H9 (cell line): ENCODE measurements around the gene PTOV1. TPM values are rescaled to one million over a fixed set of nuclear protein-coding genes. Genes with fewer than 3 reads are reported as not detected.

Source experiments
- DNase-seq: peaks from one replicate; pipeline ENCODE4 v3.0.0-alpha.2; 2017
- H2AFZ ChIP-seq: one replicate; pipeline ENCODE4 v1.6.1; 2013; ENCODE audit warnings: mild to moderate bottlenecking, low read length, control low read depth, moderate library complexity
- H2AK5ac ChIP-seq: 2 replicates; pipeline ENCODE4 v1.6.1; 2013; ENCODE audit warnings: low read length, control low read depth, mixed read lengths; ENCODE audit not compliant: insufficient read length
- H2BK120ac ChIP-seq: one replicate; pipeline ENCODE4 v1.6.1; 2013; ENCODE audit warnings: low read depth, mild to moderate bottlenecking, low read length, control low read depth, inconsistent platforms; ENCODE audit not compliant: poor library complexity, severe bottlenecking
- H2BK12ac ChIP-seq: 2 replicates; pipeline ENCODE4 v1.6.1; 2013; ENCODE audit warnings: low read length, control low read depth, mixed read lengths, low read depth; ENCODE audit not compliant: insufficient read length
- H2BK15ac ChIP-seq: 2 replicates; pipeline ENCODE4 v1.6.1; 2013; ENCODE audit warnings: low read depth, low read length, control low read depth
- H2BK20ac ChIP-seq: one replicate; pipeline ENCODE4 v1.6.1; 2013; ENCODE audit warnings: low read depth, mild to moderate bottlenecking, low read length, control low read depth, inconsistent platforms; ENCODE audit not compliant: poor library complexity, severe bottlenecking
- H2BK5ac ChIP-seq: 2 replicates; pipeline ENCODE4 v1.6.1; 2013; ENCODE audit warnings: low read length, control low read depth, mixed read lengths; ENCODE audit not compliant: insufficient read length
- H3K14ac ChIP-seq: 2 replicates; pipeline ENCODE4 v1.6.1; 2013; ENCODE audit warnings: low read length, control low read depth; ENCODE audit not compliant: insufficient read depth
- H3K18ac ChIP-seq: 2 replicates; pipeline ENCODE4 v1.6.1; 2013; ENCODE audit warnings: low read depth, mild to moderate bottlenecking, mixed read lengths, low read length, control low read depth; ENCODE audit not compliant: insufficient read length
- H3K23ac ChIP-seq: 2 replicates; pipeline ENCODE4 v1.6.1; 2013; ENCODE audit warnings: low read length, control low read depth, mixed read lengths, low read depth; ENCODE audit not compliant: insufficient read length
- H3K23me2 ChIP-seq: 2 replicates; pipeline ENCODE4 v1.6.1; 2013; ENCODE audit warnings: low read depth, mild to moderate bottlenecking, mixed read lengths, low read length, control low read depth; ENCODE audit not compliant: insufficient read length, poor library complexity, severe bottlenecking
- H3K27ac ChIP-seq: 2 replicates; pipeline ENCODE4 v1.5.1; 2013; ENCODE audit warnings: low read length, control low read depth, mixed read lengths, low read depth; ENCODE audit not compliant: insufficient read length
- H3K27me3 ChIP-seq: 2 replicates; pipeline ENCODE4 v1.6.1; 2013; ENCODE audit warnings: low read length, control low read depth, inconsistent platforms; ENCODE audit not compliant: insufficient read depth
- H3K4ac ChIP-seq: 2 replicates; pipeline ENCODE4 v1.6.1; 2013; ENCODE audit warnings: low read depth, mild to moderate bottlenecking, control low read depth, inconsistent platforms, low read length, moderate library complexity
- H3K4me1 ChIP-seq: 2 replicates; pipeline ENCODE4 v1.6.1; 2013; ENCODE audit warnings: low read length, control low read depth, inconsistent platforms; ENCODE audit not compliant: insufficient read depth
- H3K4me2 ChIP-seq: 2 replicates; pipeline ENCODE4 v1.6.1; 2013; ENCODE audit warnings: low read length, control low read depth, mixed read lengths; ENCODE audit not compliant: insufficient read length, insufficient read depth
- H3K56ac ChIP-seq: 2 replicates; pipeline ENCODE4 v1.6.1; 2013; ENCODE audit warnings: low read depth, mild to moderate bottlenecking, mixed read lengths, low read length, control low read depth; ENCODE audit not compliant: insufficient read length
- H3K79me1 ChIP-seq: 2 replicates; pipeline ENCODE4 v1.6.1; 2013; ENCODE audit warnings: low read depth, mild to moderate bottlenecking, moderate library complexity, low read length, control low read depth, inconsistent platforms; ENCODE audit not compliant: insufficient read depth, poor library complexity, severe bottlenecking
- H3K79me2 ChIP-seq: 2 replicates; pipeline ENCODE4 v1.6.1; 2013; ENCODE audit warnings: low read length, control low read depth, inconsistent platforms; ENCODE audit not compliant: insufficient read depth
- H3K9ac ChIP-seq: 2 replicates; pipeline ENCODE4 v1.6.1; 2013; ENCODE audit warnings: low read length, control low read depth, mixed read lengths; ENCODE audit not compliant: insufficient read length; ENCODE audit errors: extremely low read depth
- H3K9me3 ChIP-seq: one replicate; pipeline ENCODE4 v1.6.1; 2013; ENCODE audit warnings: low read depth, low read length, inconsistent platforms; ENCODE audit not compliant: control insufficient read depth
- H3T11ph ChIP-seq: one replicate; pipeline ENCODE4 v1.6.1; 2013; ENCODE audit warnings: mild to moderate bottlenecking, low read length, control low read depth, inconsistent platforms
- H4K20me1 ChIP-seq: one replicate; pipeline ENCODE4 v1.6.1; 2013; ENCODE audit not compliant: control insufficient read depth, insufficient read length, insufficient read depth
- H4K5ac ChIP-seq: 2 replicates; pipeline ENCODE4 v1.6.1; 2013; ENCODE audit warnings: low read depth, mild to moderate bottlenecking, mixed read lengths, low read length, control low read depth; ENCODE audit not compliant: insufficient read length
- H4K8ac ChIP-seq: replicated peaks from 2 replicates; pipeline ENCODE4 v1.6.1; 2013; ENCODE audit warnings: low read length, control low read depth, mixed read lengths, low read depth; ENCODE audit not compliant: insufficient read length
- H4K91ac ChIP-seq: 2 replicates; pipeline ENCODE4 v1.6.1; 2013; ENCODE audit warnings: low read depth, mild to moderate bottlenecking, moderate library complexity, mixed read lengths, low read length, control low read depth; ENCODE audit not compliant: insufficient read length
- H3K27ac Mint-ChIP-seq, 3 experiments: 2 replicates in 2 of 3; 3 replicates in 1 of 3; pipeline ENCODE4 v1.8.0; 2020 to 2021; ENCODE audit warnings: mixed read lengths in 3 of 3, mild to moderate bottlenecking in 1 of 3, moderate library complexity in 1 of 3
- H3K27me3 Mint-ChIP-seq: 2 replicates; pipeline ENCODE4 v1.8.0; 2021; ENCODE audit warnings: low read depth, mild to moderate bottlenecking, moderate library complexity, mixed read lengths
- H3K36me3 Mint-ChIP-seq, 3 experiments: 2 replicates in 2 of 3; 3 replicates in 1 of 3; pipeline ENCODE4 v1.8.0; 2020 to 2021; ENCODE audit warnings: low read depth in 3 of 3, mixed read lengths in 3 of 3; ENCODE audit not compliant: insufficient read depth in 1 of 3
- H3K4me1 Mint-ChIP-seq, 2 experiments: 2 replicates each; pipeline ENCODE4 v1.8.0; 2020; ENCODE audit warnings: mixed read lengths in 2 of 2
- H3K4me3 Mint-ChIP-seq, 2 experiments: 2 replicates in 1 of 2; 3 replicates in 1 of 2; pipeline ENCODE4 v1.8.0; 2020 to 2021; ENCODE audit warnings: mild to moderate bottlenecking in 2 of 2, mixed read lengths in 2 of 2, moderate library complexity in 1 of 2
- H3K9me3 Mint-ChIP-seq, 2 experiments: 2 replicates in 1 of 2; 3 replicates in 1 of 2; pipeline ENCODE4 v1.8.0; 2020; ENCODE audit warnings: mild to moderate bottlenecking in 2 of 2, mixed read lengths in 2 of 2, moderate library complexity in 1 of 2
- CTCF ChIP-seq: fragments of 200-600 bp; sonication (generic); conservative IDR thresholded peaks from 3 replicates; pipeline ENCODE4 v1.8.0; 2021; ENCODE audit warnings: antibody characterized with exemption, mild to moderate bottlenecking
- WGBS: extraction: QIAGEN DNeasy Blood & Tissue Kit; methylation state at CpG from one replicate; pipeline ENCODE4 v1.1.7; 2013; ENCODE audit warnings: missing lambda C conversion rate, low lambda C conversion rate, mixed read lengths; ENCODE audit not compliant: insufficient read length; ENCODE audit errors: extremely low coverage; 5-methylcytosine and 5-hydroxymethylcytosine counted together
- total RNA-seq: library from RNA; stranded (reverse); gene quantifications from 2 replicates; pipeline ENCODE4 v1.2.1, GENCODE V29; 2021

The PTOV1 gene
- total RNA-seq, 1 experiment from 2014 or later: 309 TPM

GRCh38 chr19:49894011-49894664 is 43.2 kb downstream of the PTOV1 start:
- no peak overlapping the region for H4K91ac ChIP-seq
- Mint-ChIP-seq H3K36me3 (peaks cover 5 to 6% (median 5%) of the 10 kb centered on the region in 3 experiments; a peak in 5 of 7 replicates), H3K27me3 (peaks cover 60% of the 10 kb centered on the region), H3K4me3 (no peak overlapping the region), H3K9me3 (peaks cover 0 to 5% of the 10 kb centered on the region in 2 experiments; a peak in 1 of 5 replicates), H3K27ac (no peak overlapping the region; a peak in 1 of 7 replicates), H3K4me1 (peaks cover 11 to 34% of the 10 kb centered on the region in 2 experiments)
- H3K14ac ChIP-seq: no peak overlapping the region
- no peak overlapping the region for H2BK20ac ChIP-seq
- H2BK5ac ChIP-seq: no peak overlapping the region
- no peak overlapping the region for H3K18ac ChIP-seq
- no peak overlapping the region for H2BK120ac ChIP-seq
- no peak overlapping the region for H2AFZ ChIP-seq
- no peak overlapping the region for H3K56ac ChIP-seq
- H3K27me3 ChIP-seq: no peaks in the 10 kb centered on the region; the same call in 1 of the 2 replicates
- no peak overlapping the region for H3K9ac ChIP-seq
- no peak overlapping the region for H3K27ac ChIP-seq
- H2BK15ac ChIP-seq: no peak overlapping the region
- no peaks in the 10 kb centered on the region for H3K4me1 ChIP-seq
- DNase-seq: no peak
- H3K23ac ChIP-seq: no peak overlapping the region
- H4K5ac ChIP-seq: no peak overlapping the region
- no peaks in the 10 kb centered on the region for H3K79me2 ChIP-seq
- no peak for TF ChIP-seq CTCF
- no peak overlapping the region for H4K8ac ChIP-seq
- H2AK5ac ChIP-seq: no peak overlapping the region
- H3K4me2 ChIP-seq: no peak overlapping the region
- H3T11ph ChIP-seq: no peak overlapping the region
- H2BK12ac ChIP-seq: no peak overlapping the region
- H3K9me3 ChIP-seq: no peaks in the 10 kb centered on the region
- peaks cover 3% of the 10 kb centered on the region for H3K23me2 ChIP-seq
- H3K4ac ChIP-seq: no peak overlapping the region
- WGBS: no CpG with 5 or more reads among the region's 18 CpGs
- no peaks in the 10 kb centered on the region for H3K79me1 ChIP-seq
- peaks cover 5% of the 10 kb centered on the region for H4K20me1 ChIP-seq
